Heart left ventricle (tissue), 16 donors: ENCODE measurements around the gene RAB40C. TPM values are rescaled to one million over a fixed set of nuclear protein-coding genes. Genes with fewer than 3 reads are reported as not detected.

ENCODE experiments used
- ATAC-seq, 4 donors: fragments of 200-7000 bp; cut with Tn5 transposase; one replicate each; pipeline ENCODE4 v1.9.1; 2020 to 2022; ENCODE audit warnings: moderate library complexity in 4 of 4, mild to moderate bottlenecking in 3 of 4, moderate number of reproducible peaks in 1 of 4
- DNase-seq, 5 donors: peaks; one replicate each; pipeline ENCODE4 v3.0.0-alpha.2; 2020
- H3K27ac ChIP-seq, 12 donors: fragments of 200-600 bp; sonication (generic) in 4 of 12; one replicate each; pipeline versions ENCODE4 v1.5.0 to v1.8.0; 2016 to 2022; ENCODE audit warnings: mild to moderate bottlenecking in 2 of 12
- H3K27me3 ChIP-seq, 9 donors: fragments of 200-600 bp; sonication (generic) in 2 of 9; one replicate each; pipeline versions ENCODE4 v1.5.1 to v1.8.0; 2016 to 2022; ENCODE audit warnings: mild to moderate bottlenecking in 3 of 9
- H3K36me3 ChIP-seq, 9 donors: fragments of 200-600 bp; sonication (generic) in 2 of 9; one replicate each; pipeline versions ENCODE4 v1.5.0 to v1.8.0; 2018 to 2022; ENCODE audit warnings: mild to moderate bottlenecking in 2 of 9
- H3K4me1 ChIP-seq, 12 donors: fragments of 200-600 bp; sonication (generic) in 4 of 12; one replicate each; pipeline versions ENCODE4 v1.5.0 to v1.8.0; 2016 to 2022; ENCODE audit warnings: mild to moderate bottlenecking in 3 of 12
- H3K4me3 ChIP-seq, 12 donors: fragments of 200-600 bp; sonication (generic) in 4 of 12; one replicate each; pipeline versions ENCODE4 v1.5.0 to v1.8.0; 2017 to 2022; ENCODE audit warnings: mild to moderate bottlenecking in 9 of 12, moderate library complexity in 4 of 12
- H3K9me3 ChIP-seq, 12 donors: fragments of 200-600 bp; sonication (generic) in 4 of 12; one replicate each; pipeline versions ENCODE4 v1.5.0 to v1.8.0; 2016 to 2022; ENCODE audit warnings: mild to moderate bottlenecking in 1 of 12
- POLR2A ChIP-seq, 2 donors: fragments of 450-650 bp; IDR thresholded peaks; one replicate each; pipeline ENCODE4 v1.6.1; 2017; ENCODE audit warnings: antibody characterized with exemption in 2 of 2, mild to moderate bottlenecking in 2 of 2, moderate library complexity in 2 of 2
- WGBS, 4 donors: extraction: QIAGEN DNeasy Blood & Tissue Kit in 2 of 4; methylation state at CpG; one replicate each; pipeline versions ENCODE4 v1.1.5 to v1.1.7; 2013 to 2018; 5-methylcytosine and 5-hydroxymethylcytosine counted together
- intact Hi-C, 10 donors: fragments of 100-400 bp; cut with DNase I; formaldehyde crosslinking; loops; one replicate each; pipeline versions ENCODE4 v1.11.1 to v1.14.2; 2022
- polyA plus RNA-seq, 2 donors: library from polyadenylated mRNA; stranded (reverse); fragments of 200-250 nt; gene quantifications; one replicate each; pipeline ENCODE4 v1.2.3, GENCODE V29; 2013
- total RNA-seq, 9 donors: library from RNA; depleted of rRNA in 2 of 9; stranded (reverse); fragments of >200 nt in 2 of 9; fragmentation: NEBNext Ultra II Directional in 3 of 9; extraction: Animal tissue kit (Norgen Biotek cat#: 25700) in 3 of 9; gene quantifications; one replicate each; pipeline versions ENCODE4 v1.1.0 to v1.2.4, GENCODE V29; 2016 to 2023
- TF ChIP-seq, protein P1 (sequence below), 12 donors: fragments of 200-600 bp; sonication (generic) in 4 of 12; IDR thresholded peaks; one replicate each; pipeline versions ENCODE4 v1.5.0 to v1.8.0; 2018 to 2022; ENCODE audit warnings: antibody characterized with exemption in 12 of 12, mild to moderate bottlenecking in 5 of 12
- donor health status: ischemic (EF 13 %, LVEDD 7.1; RV severe dilation, severe dysfunction).
- donor health status: healthy with polysubstance abuse.
- donor health status: DM: no; HTN: yes; CAD: no.
- donor health status: DM: no; HTN: no; CAD: no.
- donor health status: ischemic (EF 25% LVEDD 6.9; RV normal size, moderate dysfunction).
- donor health status: ischemic (EF 25% LVEDD 5.7; RV mildly dilated, moderate dysfunction).
- donor health status: healthy.
- donor health status: DM: yes; HTN: yes; CAD: no.
- donor health status: ischemic (EF 35%, LVEDD 5.7; RV mildly dilated, moderate dysfunction).
- donor health status: nonischemic (EF 11% LVEDD 7.7; RV severe dilation, severe dysfunction).
- donor health status: DM: yes; HTN: yes; CAD: no.
- donor health status: PGD.
- donor health status: ischemic (EF 29% LVEDD 5.4; RV normal size, mild dysfunction).
- donor health status: nonischemic (EF 23%, LVEDD 6.1; RV moderate dilation, normal function).

Gene RAB40C
- total and polyA plus RNA-seq, 11 donors = 10.2 to 22.0 (median 12.8) TPM

DNA sequence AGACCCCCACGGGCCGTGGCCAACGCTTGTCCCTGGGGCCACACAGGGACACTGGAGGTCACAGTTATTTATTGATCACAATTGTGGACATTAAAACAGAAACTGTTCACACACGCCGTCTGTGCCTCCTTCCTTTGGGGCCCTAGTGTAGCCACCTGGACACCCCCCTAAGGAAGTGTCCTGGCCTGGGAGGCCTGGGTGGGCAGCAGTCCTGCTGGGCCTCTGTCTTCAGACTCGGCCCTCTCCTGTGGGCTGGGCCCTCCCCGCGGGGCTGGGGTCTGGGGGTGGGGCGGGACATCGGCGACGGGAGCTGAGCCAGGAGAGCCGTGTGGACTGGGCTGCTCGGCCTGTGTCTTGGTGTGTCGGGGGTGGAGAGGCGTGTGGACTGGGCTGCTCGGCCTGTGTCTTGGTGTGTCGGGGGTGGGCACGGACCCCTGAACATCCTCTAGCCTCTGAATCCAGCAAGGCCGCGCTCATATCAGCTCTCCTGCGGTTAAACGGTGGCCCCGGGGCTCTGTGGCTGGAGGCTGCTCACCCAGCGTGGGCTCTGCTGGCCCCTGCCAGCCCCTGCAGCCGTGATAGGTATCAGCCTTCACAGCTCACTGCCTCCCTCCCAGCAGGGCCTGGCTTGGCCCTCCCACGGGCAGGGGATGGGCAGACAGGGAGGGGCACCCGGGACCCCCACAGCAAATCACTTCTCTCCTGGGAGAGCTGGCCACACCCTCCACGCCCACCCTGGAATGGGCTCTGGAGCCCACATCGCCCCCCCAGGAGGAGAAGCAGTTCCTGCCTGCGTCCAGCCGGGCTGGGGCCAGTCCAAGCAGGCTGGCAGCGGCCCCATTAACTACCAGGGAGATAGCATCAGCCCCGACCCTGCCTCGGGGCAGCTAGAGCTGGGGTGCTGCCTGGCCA, 24.2 kb upstream of the RAB40C start:
- peaks cover 12 to 37% (median 14%) of the 10 kb centered on the region in 9 donors for H3K27me3 ChIP-seq
- H3K4me1 ChIP-seq = peaks cover 0 to 46% (median 37%) of the 10 kb centered on the region in 12 donors
- ATAC-seq (no peak), DNase-seq (no peak)
- WGBS, 4 donors = 55 to 58% (median 56%) methylated on average over 17 to 35 of the region's 35 CpGs
- intact Hi-C loops = no loop called here
- peak overlapping the region in 1 of 12 donors; percentile 58 for H3K4me3 ChIP-seq
- H3K9me3 ChIP-seq = no peaks in the 10 kb centered on the region
- TF ChIP-seq, protein P1, sequence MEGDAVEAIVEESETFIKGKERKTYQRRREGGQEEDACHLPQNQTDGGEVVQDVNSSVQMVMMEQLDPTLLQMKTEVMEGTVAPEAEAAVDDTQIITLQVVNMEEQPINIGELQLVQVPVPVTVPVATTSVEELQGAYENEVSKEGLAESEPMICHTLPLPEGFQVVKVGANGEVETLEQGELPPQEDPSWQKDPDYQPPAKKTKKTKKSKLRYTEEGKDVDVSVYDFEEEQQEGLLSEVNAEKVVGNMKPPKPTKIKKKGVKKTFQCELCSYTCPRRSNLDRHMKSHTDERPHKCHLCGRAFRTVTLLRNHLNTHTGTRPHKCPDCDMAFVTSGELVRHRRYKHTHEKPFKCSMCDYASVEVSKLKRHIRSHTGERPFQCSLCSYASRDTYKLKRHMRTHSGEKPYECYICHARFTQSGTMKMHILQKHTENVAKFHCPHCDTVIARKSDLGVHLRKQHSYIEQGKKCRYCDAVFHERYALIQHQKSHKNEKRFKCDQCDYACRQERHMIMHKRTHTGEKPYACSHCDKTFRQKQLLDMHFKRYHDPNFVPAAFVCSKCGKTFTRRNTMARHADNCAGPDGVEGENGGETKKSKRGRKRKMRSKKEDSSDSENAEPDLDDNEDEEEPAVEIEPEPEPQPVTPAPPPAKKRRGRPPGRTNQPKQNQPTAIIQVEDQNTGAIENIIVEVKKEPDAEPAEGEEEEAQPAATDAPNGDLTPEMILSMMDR (IDR thresholded peaks at IDR 0.05) = no peak
- no peak for TF ChIP-seq POLR2A (IDR thresholded peaks at IDR 0.05)
- H3K27ac ChIP-seq = peak overlapping the region in 2 of 12 donors; percentile 67 to 75
- no peaks in the 10 kb centered on the region for H3K36me3 ChIP-seq

DNA sequence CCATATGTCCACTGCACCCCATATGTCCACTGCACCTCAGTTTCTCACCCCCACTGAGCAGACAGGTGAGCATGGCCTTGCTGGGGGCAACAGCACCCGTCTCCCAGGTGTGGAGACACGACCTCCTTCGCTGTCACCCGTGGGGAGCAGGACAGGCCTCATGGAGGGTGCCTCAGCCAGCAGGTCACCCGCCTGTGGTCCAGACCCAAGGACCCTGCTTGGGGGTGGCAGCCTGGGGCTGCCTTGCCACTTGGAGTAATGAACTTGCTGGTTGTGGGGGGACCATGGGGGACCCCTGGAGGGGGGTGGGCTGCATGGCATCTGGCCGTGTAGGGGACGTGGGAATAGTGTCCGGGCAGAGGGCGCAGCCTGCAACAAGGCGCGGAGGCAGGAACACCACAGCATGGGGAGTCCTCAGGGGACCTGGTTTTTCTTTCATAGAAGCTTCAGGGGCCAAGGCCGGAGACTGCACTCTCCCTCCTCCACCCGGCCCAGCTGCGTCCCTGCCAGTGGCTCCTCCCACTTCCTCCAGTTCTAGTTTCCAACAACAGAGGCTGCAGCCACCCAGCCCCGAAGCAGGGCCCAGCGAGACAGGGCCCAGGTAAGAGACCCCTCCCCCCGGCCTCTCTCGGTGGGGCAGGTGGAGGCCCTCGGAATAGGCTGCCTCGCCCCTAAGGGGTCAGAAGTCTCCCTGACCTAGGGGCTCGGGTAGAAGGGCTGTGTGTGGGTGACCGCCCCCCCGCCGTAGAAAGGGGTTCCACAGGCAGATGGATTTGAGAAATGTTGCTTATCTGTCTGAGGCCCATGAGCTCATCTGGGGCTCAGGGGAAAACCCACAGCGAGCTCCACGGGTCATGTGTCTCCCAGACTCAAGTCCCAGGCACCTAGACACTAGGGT, 23.1 kb upstream of the RAB40C start, which contains the start of gene NHLRC4:
Gene NHLRC4, plus strand, starts transcription at position 531 of the 898 bp plus-strand sequence. CDS start 1,043 bp downstream, outside the sequence.
- 28 to 45% (median 37%) methylated on average over 11 to 26 of the region's 26 CpGs for WGBS, 4 donors
- no peak for TF ChIP-seq POLR2A (IDR thresholded peaks at IDR 0.05)
- TF ChIP-seq, protein P1 (IDR thresholded peaks at IDR 0.05) = peak in 2 of 12 donors; percentile 12 to 19
- ATAC-seq = peak; percentile 49 to 79 (median 52)
- intact Hi-C loops = no loop called here
- Histone ChIP-seq H3K9me3 (no peaks in the 10 kb centered on the region), H3K4me3 (peak within 1 kb of the TSS in 10 of 12 donors; percentile 39 to 58 (median 45)), H3K36me3 (no peaks in the 10 kb centered on the region), H3K4me1 (peaks cover 0 to 46% (median 39%) of the 10 kb centered on the region in 12 donors), H3K27ac (peak within 1 kb of the TSS in 10 of 12 donors; percentile 5 to 75 (median 64)), H3K27me3 (peaks cover 1 to 27% (median 4%) of the 10 kb centered on the region in 9 donors)
- DNase-seq = peak; percentile 81 to 87 (median 86)

- H3K4me1 ChIP-seq = peaks cover 0 to 46% (median 39%) of the 10 kb centered on the region in 12 donors
- peak overlapping the region in 10 of 12 donors; percentile 5 to 75 (median 64) for H3K27ac ChIP-seq
- DNase-seq = no peak
- no peaks in the 10 kb centered on the region for H3K36me3 ChIP-seq
- WGBS, 4 donors = 91 to 93% (median 92%) methylated on average over 16 to 35 of the region's 35 CpGs
- H3K9me3 ChIP-seq = no peaks in the 10 kb centered on the region
- H3K27me3 ChIP-seq = peaks cover 0 to 19% (median 0%) of the 10 kb centered on the region in 9 donors
- TF ChIP-seq, protein P1 (IDR thresholded peaks at IDR 0.05) = no peak
- no peak for TF ChIP-seq POLR2A (IDR thresholded peaks at IDR 0.05)
- H3K4me3 ChIP-seq = peak overlapping the region in 10 of 12 donors; percentile 39 to 58 (median 45)
- intact Hi-C loops = no loop called here
- ATAC-seq = no peak
Observed at GRCh38 chr16:567373-568256, 22.3 kb upstream of the RAB40C start.
